B cell (primary cell): Measurements from ENCODE around the gene ARRDC5. TPM values are rescaled to one million over a fixed set of nuclear protein-coding genes. Genes with fewer than 3 reads are reported as not detected.

Experiments used
- ATAC-seq: fragments of 200-7000 bp; cut with Tn5 transposase; one replicate; pipeline ENCODE4 v1.10.0; 2021; ENCODE audit warnings: low read depth, mild to moderate bottlenecking, moderate number of reproducible peaks, moderate library complexity
- CTCF ChIA-PET: fragments of 350-600 bp; sonication (Branson Sonifier 250); formaldehyde crosslinking; loops from one replicate; lab custom pipeline; 2021; ENCODE audit warnings: antibody characterized with exemption, inconsistent platforms; lab: Charles Lee
- POLR2A ChIA-PET: fragments of 350-600 bp; sonication (Branson Sonifier 250); formaldehyde crosslinking; loops from one replicate; lab custom pipeline; 2021; ENCODE audit warnings: antibody characterized with exemption; lab: Charles Lee
- DNase-seq: peaks from one replicate; pipeline ENCODE4 v3.0.0; 2013
- H2AFZ ChIP-seq: 2 replicates; pipeline ENCODE4 v1.6.1; 2012; ENCODE audit warnings: mild to moderate bottlenecking, low read depth, low read length; ENCODE audit not compliant: insufficient read depth, poor library complexity, severe bottlenecking
- H3K27ac ChIP-seq, 2 donors: 1 replicate in 1 of 2; 2 replicates in 1 of 2; pipeline ENCODE4 v1.5.1; 2012 to 2013; ENCODE audit warnings: low read length in 2 of 2, mild to moderate bottlenecking in 2 of 2, moderate library complexity in 1 of 2
- H3K27me3 ChIP-seq, 4 experiments: fragments of 200-600 bp in 1 of 4; sonication (generic) in 1 of 4; replicated peaks in 1 of 4; 1 replicate in 2 of 4; 2 replicates in 2 of 4; pipeline versions ENCODE4 v1.6.1 to v1.7.0; 2013 to 2016; ENCODE audit warnings: low read length in 3 of 4, mild to moderate bottlenecking in 2 of 4, mixed read lengths in 1 of 4, moderate library complexity in 1 of 4; ENCODE audit not compliant: insufficient read depth in 4 of 4, control insufficient read depth in 3 of 4; ENCODE audit errors: control extremely low read depth in 1 of 4
- H3K36me3 ChIP-seq, 2 experiments: replicated peaks in 1 of 2; 1 replicate in 1 of 2; 2 replicates in 1 of 2; pipeline versions ENCODE4 v1.6.1 to v1.7.1; 2013; ENCODE audit warnings: low read length in 1 of 2; ENCODE audit not compliant: insufficient read depth in 2 of 2, control insufficient read depth in 1 of 2; ENCODE audit errors: control extremely low read depth in 1 of 2, extremely low read depth in 1 of 2
- H3K4me1 ChIP-seq, 2 donors: fragments of 200-600 bp in 1 of 2; sonication (generic) in 1 of 2; 1 replicate in 1 of 2; 2 replicates in 1 of 2; pipeline versions ENCODE4 v1.5.1 to v1.6.1; 2013 to 2017; ENCODE audit warnings: low read length in 2 of 2; ENCODE audit not compliant: control insufficient read depth in 2 of 2, insufficient read depth in 2 of 2
- H3K4me2 ChIP-seq: replicated peaks from 2 replicates; pipeline ENCODE3; 2012; ENCODE audit warnings: mild to moderate bottlenecking, low read depth, low read length; ENCODE audit not compliant: poor library complexity, severe bottlenecking
- H3K4me3 ChIP-seq, 5 experiments: fragments of 200-600 bp in 1 of 5; sonication (generic) in 1 of 5; 1 replicate in 3 of 5; 2 replicates in 2 of 5; pipeline versions ENCODE4 v1.5.1 to v1.7.0; 2011 to 2016; ENCODE audit warnings: low read length in 4 of 5, mild to moderate bottlenecking in 4 of 5, low read depth in 2 of 5, control low read depth in 1 of 5, moderate library complexity in 1 of 5; ENCODE audit not compliant: insufficient read depth in 1 of 5; ENCODE audit errors: control extremely low read depth in 1 of 5, extremely low read depth in 1 of 5
- H3K79me2 ChIP-seq: fragments of 200-600 bp; sonication (generic); one replicate; pipeline ENCODE4 v1.6.0; 2016; ENCODE audit warnings: low read length; ENCODE audit not compliant: control insufficient read depth, insufficient read depth
- H3K9ac ChIP-seq: fragments of 200-600 bp; sonication (generic); 2 replicates; pipeline ENCODE4 v1.6.1; 2017; ENCODE audit warnings: mild to moderate bottlenecking, low read length, moderate library complexity
- H3K9me3 ChIP-seq, 3 donors: one replicate each; pipeline versions ENCODE4 v1.6.1 to v1.7.1; 2013; ENCODE audit warnings: low read length in 2 of 3; ENCODE audit not compliant: control insufficient read depth in 2 of 3, insufficient read depth in 1 of 3; ENCODE audit errors: control extremely low read depth in 1 of 3
- H4K20me1 ChIP-seq: 2 replicates; pipeline ENCODE4 v1.6.0; 2012; ENCODE audit warnings: mild to moderate bottlenecking, low read length; ENCODE audit not compliant: insufficient read depth, control insufficient read depth, poor library complexity, severe bottlenecking
- H3K27ac Mint-ChIP-seq: one replicate; pipeline ENCODE4 v1.8.0; 2021; ENCODE audit warnings: mixed read lengths
- H3K27me3 Mint-ChIP-seq: one replicate; pipeline ENCODE4 v1.8.0; 2021; ENCODE audit warnings: mixed read lengths
- H3K4me1 Mint-ChIP-seq: one replicate; pipeline ENCODE4 v1.8.0; 2021; ENCODE audit warnings: mixed read lengths
- H3K4me3 Mint-ChIP-seq: one replicate; pipeline ENCODE4 v1.8.0; 2021; ENCODE audit warnings: mixed read lengths
- H3K9me3 Mint-ChIP-seq: one replicate; pipeline ENCODE4 v1.8.0; 2022; ENCODE audit warnings: mixed read lengths; ENCODE audit not compliant: insufficient read depth
- CTCF ChIP-seq: fragments of 200-600 bp; IDR thresholded peaks from one replicate; pipeline ENCODE4 v1.8.0; 2022; ENCODE audit warnings: antibody characterized with exemption, mild to moderate bottlenecking
- EZH2 ChIP-seq: IDR thresholded peaks from 2 replicates; pipeline ENCODE4 v1.6.1; 2012; ENCODE audit warnings: borderline replicate concordance, low read depth, mild to moderate bottlenecking, moderate library complexity, low read length; ENCODE audit not compliant: insufficient read depth, poor library complexity, severe bottlenecking
- WGBS: methylation state at CpG from one replicate; pipeline ENCODE4 v1.1.5; 2013; ENCODE audit warnings: missing lambda C conversion rate; ENCODE audit not compliant: insufficient coverage; 5-methylcytosine and 5-hydroxymethylcytosine counted together
- intact Hi-C: fragments of 100-400 bp; cut with micrococcal nuclease; formaldehyde crosslinking; loops from one replicate; pipeline ENCODE4 v1.10.0; 2022
- polyA plus RNA-seq: library from polyadenylated mRNA; depleted of rRNA; stranded (reverse); fragments of >200 nt; gene quantifications from 2 replicates; pipeline ENCODE4 v1.2.3, GENCODE V29; 2012
- total RNA-seq, 2 donors: library from RNA; stranded (reverse); fragments of 120-200 nt in 1 of 2; gene quantifications; 1 replicate in 1 of 2; 2 replicates in 1 of 2; pipeline versions ENCODE4 v1.2.3 to v1.2.4, GENCODE V29; 2013 to 2022

ARRDC5 gene
- total and polyA plus RNA-seq, 2 donors (not counting 1 experiment from before 2014, with no cell fraction given), result 10.2 to 13.2 TPM

- H3K27ac ChIP-seq, result no peak overlapping the region
- no peaks in the 10 kb centered on the region for H3K79me2 ChIP-seq
- TF ChIP-seq CTCF (no peak), EZH2 (no peak)
- no peak overlapping the region for H3K4me3 Mint-ChIP-seq
- DNase-seq (no peak), ATAC-seq (no peak)
- no peaks in the 10 kb centered on the region for H3K9me3 Mint-ChIP-seq
- H3K4me1 ChIP-seq, result no peaks in the 10 kb centered on the region
- H3K36me3 ChIP-seq, result no peaks in the 10 kb centered on the region
- POLR2A ChIA-PET, result interaction anchor here (0.7 kb wide), 1 partner anchor 63 kb away, joined by 5 read pairs; no protein-coding TSS in a partner anchor
- H3K27me3 Mint-ChIP-seq, result no peaks in the 10 kb centered on the region
- 57% methylated on average over 1 of the region's 7 CpGs for WGBS
- H3K27ac Mint-ChIP-seq, result no peak overlapping the region
- no peaks in the 10 kb centered on the region for H3K27me3 ChIP-seq
- H3K4me3 ChIP-seq, result no peak overlapping the region
- CTCF ChIA-PET, result no interaction called here
- H2AFZ ChIP-seq, result no peak overlapping the region
- no peak overlapping the region for H3K9ac ChIP-seq
- H3K9me3 ChIP-seq, result peaks cover 0 to 3% (median 0%) of the 10 kb centered on the region in 3 donors
- H3K4me1 Mint-ChIP-seq, result peaks cover 7% of the 10 kb centered on the region
- no peaks in the 10 kb centered on the region for H4K20me1 ChIP-seq
- no peak overlapping the region for H3K4me2 ChIP-seq
- intact Hi-C loops, result no loop called here
Observed at GRCh38 chr19:4933528-4933927, 30.8 kb upstream of the ARRDC5 start.

GRCh38 chr19:4932711-4933110, 30.0 kb upstream of the ARRDC5 start:
- WGBS, result 98% methylated on average over 32 of the region's 32 CpGs
- CTCF ChIA-PET, result no interaction called here
- H3K9me3 ChIP-seq, result peaks cover 0 to 3% (median 0%) of the 10 kb centered on the region in 3 donors
- Mint-ChIP-seq H3K9me3 (no peaks in the 10 kb centered on the region), H3K27ac (no peak overlapping the region), H3K27me3 (no peaks in the 10 kb centered on the region), H3K4me1 (peaks cover 7% of the 10 kb centered on the region), H3K4me3 (no peak overlapping the region)
- no peak overlapping the region for H3K4me2 ChIP-seq
- no peak for ATAC-seq
- H3K27ac ChIP-seq, result no peak overlapping the region
- H3K27me3 ChIP-seq, result no peaks in the 10 kb centered on the region
- TF ChIP-seq CTCF, result no peak
- no peak for TF ChIP-seq EZH2
- H3K9ac ChIP-seq, result no peak overlapping the region
- H3K4me3 ChIP-seq, result no peak overlapping the region
- intact Hi-C loops, result no loop called here
- no peak overlapping the region for H2AFZ ChIP-seq
- POLR2A ChIA-PET, result no interaction called here
- peaks cover 8% of the 10 kb centered on the region for H3K79me2 ChIP-seq
- H4K20me1 ChIP-seq, result no peaks in the 10 kb centered on the region
- DNase-seq, result no peak
- no peaks in the 10 kb centered on the region for H3K36me3 ChIP-seq
- no peaks in the 10 kb centered on the region for H3K4me1 ChIP-seq
